Thyroid gland (tissue), 4 donors: ENCODE results near the gene TPRG1.

Experiments
- POLR2A ChIP-seq, 2 donors: fragments of 450-650 bp; IDR thresholded peaks; one replicate each; pipeline ENCODE4 v1.6.1; 2017; ENCODE audit warnings: antibody characterized with exemption in 2 of 2, mild to moderate bottlenecking in 2 of 2, moderate library complexity in 1 of 2
- TF ChIP-seq, protein P1 (sequence below), 6 experiments: fragments of 200-600 bp in 3 of 6; fragments of 450-650 bp in 3 of 6; sonication (generic) in 3 of 6; IDR thresholded peaks; one replicate each; pipeline ENCODE4 v1.5.1; 2016 to 2019; ENCODE audit warnings: antibody characterized with exemption in 6 of 6, mild to moderate bottlenecking in 2 of 6, inconsistent platforms in 1 of 6, moderate library complexity in 1 of 6

DNA sequence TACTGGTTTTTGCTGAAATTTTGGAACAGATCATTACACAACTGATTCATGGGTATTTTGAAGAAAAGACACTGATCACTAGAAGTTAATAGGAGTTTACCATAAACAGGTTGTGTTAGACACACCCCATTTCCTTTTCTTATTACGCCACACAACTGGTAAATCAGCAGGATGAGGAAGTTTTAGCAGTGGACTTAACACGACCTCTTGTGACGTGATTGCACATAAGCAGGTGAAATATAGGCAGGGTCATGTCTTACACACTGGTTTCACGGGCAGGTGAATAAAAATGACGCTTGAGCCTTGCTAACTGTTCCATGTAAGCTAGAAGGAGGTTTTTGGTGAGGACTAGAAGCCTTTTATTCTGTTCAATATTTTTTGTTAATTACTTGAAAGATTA is 27.1 kb upstream of the TPRG1 start:
- TF ChIP-seq, protein P1, sequence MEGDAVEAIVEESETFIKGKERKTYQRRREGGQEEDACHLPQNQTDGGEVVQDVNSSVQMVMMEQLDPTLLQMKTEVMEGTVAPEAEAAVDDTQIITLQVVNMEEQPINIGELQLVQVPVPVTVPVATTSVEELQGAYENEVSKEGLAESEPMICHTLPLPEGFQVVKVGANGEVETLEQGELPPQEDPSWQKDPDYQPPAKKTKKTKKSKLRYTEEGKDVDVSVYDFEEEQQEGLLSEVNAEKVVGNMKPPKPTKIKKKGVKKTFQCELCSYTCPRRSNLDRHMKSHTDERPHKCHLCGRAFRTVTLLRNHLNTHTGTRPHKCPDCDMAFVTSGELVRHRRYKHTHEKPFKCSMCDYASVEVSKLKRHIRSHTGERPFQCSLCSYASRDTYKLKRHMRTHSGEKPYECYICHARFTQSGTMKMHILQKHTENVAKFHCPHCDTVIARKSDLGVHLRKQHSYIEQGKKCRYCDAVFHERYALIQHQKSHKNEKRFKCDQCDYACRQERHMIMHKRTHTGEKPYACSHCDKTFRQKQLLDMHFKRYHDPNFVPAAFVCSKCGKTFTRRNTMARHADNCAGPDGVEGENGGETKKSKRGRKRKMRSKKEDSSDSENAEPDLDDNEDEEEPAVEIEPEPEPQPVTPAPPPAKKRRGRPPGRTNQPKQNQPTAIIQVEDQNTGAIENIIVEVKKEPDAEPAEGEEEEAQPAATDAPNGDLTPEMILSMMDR (IDR thresholded peaks at IDR 0.05), result peak in 2 of 6 experiments; percentile 15 to 23
- no peak for TF ChIP-seq POLR2A (IDR thresholded peaks at IDR 0.05)
